Femur (tissue), 1 donor: ENCODE measurements around the gene EPHA4.
A peak's percentile ranks its signal among the peaks of the same experiment; 100 is the strongest.

Experiments
- DNase-seq: peaks from one replicate; pipeline ENCODE4 v3.0.0-alpha.2; 2017

EPHA4 gene

GRCh38 chr2:221572219-221572820 is at the start of gene EPHA4:
Gene EPHA4, minus strand, starts transcription at chr2:221572304. Its CDS starts 56 bp downstream, at chr2:221572248.
- DNase-seq, result peak; percentile 94

GRCh38 chr2:221618007-221618406 is 45.9 kb upstream of the EPHA4 start:
- DNase-seq, result no peak

- no peak for DNase-seq
Measured at GRCh38 chr2:221616561-221616960, 44.5 kb upstream of the EPHA4 start.

- no peak for DNase-seq
Measured at GRCh38 chr2:221614274-221614673, 42.2 kb upstream of the EPHA4 start.

GRCh38 chr2:221612800-221613199 is 40.7 kb upstream of the EPHA4 start:
- DNase-seq, result no peak

GRCh38 chr2:221612161-221612560 is 40.1 kb upstream of the EPHA4 start:
- DNase-seq, result no peak

- no peak for DNase-seq
Measured at GRCh38 chr2:221610675-221611074, 38.6 kb upstream of the EPHA4 start.

GRCh38 chr2:221610255-221610654 is 38.2 kb upstream of the EPHA4 start:
- no peak for DNase-seq

- no peak for DNase-seq
Measured at GRCh38 chr2:221608442-221608841, 36.3 kb upstream of the EPHA4 start.

- no peak for DNase-seq
Measured at GRCh38 chr2:221606424-221606823, 34.3 kb upstream of the EPHA4 start.

GRCh38 chr2:221605751-221606240 is 33.7 kb upstream of the EPHA4 start:
- no peak for DNase-seq

- no peak for DNase-seq
Measured at GRCh38 chr2:221602938-221603337, 30.8 kb upstream of the EPHA4 start.

- DNase-seq, result no peak
Measured at GRCh38 chr2:221601376-221601775, 29.3 kb upstream of the EPHA4 start.

GRCh38 chr2:221600388-221600787 is 28.3 kb upstream of the EPHA4 start:
- no peak for DNase-seq

GRCh38 chr2:221596192-221596591 is 24.1 kb upstream of the EPHA4 start:
- DNase-seq, result peak; percentile 28

GRCh38 chr2:221590861-221591365 is 18.8 kb upstream of the EPHA4 start:
- DNase-seq, result no peak

- no peak for DNase-seq
Measured at GRCh38 chr2:221589696-221590095, 17.6 kb upstream of the EPHA4 start.

GRCh38 chr2:221588306-221588985 is 16.3 kb upstream of the EPHA4 start:
- no peak for DNase-seq

GRCh38 chr2:221581986-221582385 is 9.9 kb upstream of the EPHA4 start:
- DNase-seq, result no peak

GRCh38 chr2:221574231-221574570 is 2.1 kb upstream of the EPHA4 start:
- DNase-seq, result no peak

GRCh38 chr2:221573430-221574230 is 1.5 kb upstream of the EPHA4 start:
- peak; percentile 91 for DNase-seq

- peak; percentile 77 for DNase-seq
Measured at GRCh38 chr2:221572821-221573429, 821 bp upstream of the EPHA4 start.

GRCh38 chr2:221571551-221572218 is 419 bp downstream of the EPHA4 start:
- DNase-seq, result peak; percentile 63
